ENCODE data around the gene AQR. TPM values are rescaled to one million over a fixed set of nuclear protein-coding genes. Genes with fewer than 3 reads are reported as not detected.
"Not testable (repeated sequence)": the region's sequence is repeated elsewhere in the genome, so short reads cannot be mapped to it uniquely, and the experiment has no call there.

The AQR gene
- total RNA-seq, 2 donors from 2014 or later: 40.4 to 45.4 TPM

DNA sequence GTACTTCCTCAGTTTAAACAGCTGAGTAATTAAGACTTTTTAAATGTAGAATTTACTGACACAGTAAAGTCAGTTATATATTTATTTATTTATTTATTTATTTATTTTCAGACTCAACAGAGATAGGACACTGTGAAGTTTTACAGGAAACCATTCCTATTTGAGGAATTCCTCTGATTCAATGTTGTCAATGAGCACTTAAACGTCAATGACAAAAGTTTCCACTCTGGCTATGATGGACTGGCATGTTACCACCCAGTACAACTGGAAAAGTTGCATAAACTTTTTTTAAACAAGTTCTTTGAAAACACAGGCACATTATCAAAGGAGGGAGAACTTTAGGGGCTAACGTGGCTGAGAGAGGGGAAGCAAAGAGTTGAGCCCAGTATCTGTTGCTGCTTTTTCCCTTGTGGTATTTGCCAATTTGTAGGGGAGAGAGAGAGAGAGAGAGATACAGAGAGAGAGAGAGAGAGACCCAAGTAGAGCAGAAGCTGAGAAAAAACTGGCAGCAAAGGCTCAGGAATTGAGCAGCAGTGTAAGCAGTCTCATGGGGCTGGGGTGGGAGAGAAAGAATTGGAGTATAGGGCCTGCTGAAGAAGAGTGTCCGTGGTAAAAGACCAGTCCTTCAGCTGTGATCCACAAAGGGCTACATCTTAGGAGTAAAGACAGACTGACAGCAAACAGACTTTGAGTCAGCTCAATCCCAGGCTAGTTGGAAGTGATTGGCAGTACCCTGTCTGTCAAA lies 155.9 kb downstream of the AQR start:
- Mint-ChIP-seq H3K27ac (no peak overlapping the region), H3K4me3 (no peak overlapping the region), H3K36me3 (ENCODE audit: low read depth) (peaks cover 6% of the 10 kb centered on the region), H3K4me1 (peaks cover 3% of the 10 kb centered on the region), H3K27me3 (peaks cover 47% of the 10 kb centered on the region)
- ATAC-seq: no peak
- no peaks in the 10 kb centered on the region for H3K9me3 ChIP-seq (ENCODE audit: control insufficient read depth, low read length, poor library complexity, severe bottlenecking)
- no peak for DNase-seq

GRCh38 chr15:34812868-34813365 lies 156.6 kb downstream of the AQR start:
- H3K27me3 Mint-ChIP-seq: peaks cover 40% of the 10 kb centered on the region
- not testable (repeated sequence) for H3K9me3 ChIP-seq (ENCODE audit: control insufficient read depth, low read length, poor library complexity, severe bottlenecking); H3K27ac Mint-ChIP-seq; H3K4me3 Mint-ChIP-seq; ATAC-seq; H3K36me3 Mint-ChIP-seq (ENCODE audit: low read depth); H3K4me1 Mint-ChIP-seq; DNase-seq

DNA sequence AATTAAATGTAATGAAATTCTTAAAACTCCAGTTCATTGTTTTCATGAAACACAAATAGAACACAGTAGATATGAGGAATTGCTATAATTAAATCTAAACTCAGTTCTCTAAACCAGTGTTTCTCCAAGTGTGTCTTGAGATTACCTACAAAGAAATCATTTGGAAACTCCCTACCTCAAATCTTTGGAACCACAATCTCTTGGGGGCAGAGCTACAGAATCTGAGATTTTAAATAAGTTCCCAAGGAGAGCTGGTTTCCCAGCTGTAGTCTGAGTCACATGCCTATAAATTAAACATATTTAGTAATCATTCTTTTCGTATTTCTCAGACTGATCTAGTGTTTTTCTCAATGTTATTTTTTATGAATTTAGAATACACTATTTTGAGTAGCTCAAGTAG lies 157.2 kb downstream of the AQR start:
- H3K4me3 Mint-ChIP-seq: no peak overlapping the region
- peaks cover 6% of the 10 kb centered on the region for H3K36me3 Mint-ChIP-seq (ENCODE audit: low read depth)
- H3K4me1 Mint-ChIP-seq: no peaks in the 10 kb centered on the region
- ATAC-seq (no peak), DNase-seq (no peak)
- H3K27ac Mint-ChIP-seq: no peak overlapping the region
- peaks cover 40% of the 10 kb centered on the region for H3K27me3 Mint-ChIP-seq
- H3K9me3 ChIP-seq (ENCODE audit: control insufficient read depth, low read length, poor library complexity, severe bottlenecking): no peaks in the 10 kb centered on the region

DNA sequence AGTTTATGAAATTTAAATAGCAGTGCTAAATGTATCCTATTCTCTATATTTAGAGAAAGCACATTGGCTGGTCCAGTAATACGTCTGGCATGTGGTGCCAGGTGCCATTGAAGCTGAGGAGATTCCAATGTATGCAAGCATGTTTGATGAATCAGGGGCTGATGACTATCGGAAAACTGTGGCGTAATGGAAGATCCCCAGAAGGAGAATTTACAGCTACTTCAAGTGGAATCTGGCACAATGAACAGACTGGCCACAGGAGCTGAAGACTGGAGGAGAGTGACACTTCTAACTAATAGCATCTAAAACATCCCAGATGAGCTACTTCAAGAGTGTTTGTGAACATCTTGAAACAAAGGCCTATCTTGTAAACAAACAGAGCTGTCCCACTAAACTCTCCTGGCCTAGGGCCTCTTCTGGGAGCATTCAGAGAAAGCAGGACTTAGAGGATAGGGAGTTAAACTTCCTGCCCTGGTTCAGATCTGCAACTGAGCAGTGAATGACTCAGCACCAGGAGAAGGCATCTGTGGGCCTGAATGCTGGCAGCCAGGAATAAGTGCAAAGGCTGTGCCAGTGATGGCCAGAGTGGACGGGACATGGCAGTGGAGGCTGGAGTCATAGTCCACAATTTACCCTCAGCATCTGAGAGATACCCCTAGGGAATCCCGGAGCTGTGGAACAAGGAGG lies 159.0 kb downstream of the AQR start:
- Mint-ChIP-seq H3K27me3 (peaks cover 50% of the 10 kb centered on the region), H3K4me1 (no peaks in the 10 kb centered on the region), H3K36me3 (ENCODE audit: low read depth) (peaks cover 6% of the 10 kb centered on the region), H3K4me3 (no peak overlapping the region), H3K27ac (no peak overlapping the region)
- ATAC-seq (no peak), DNase-seq (no peak)
- no peaks in the 10 kb centered on the region for H3K9me3 ChIP-seq (ENCODE audit: control insufficient read depth, low read length, poor library complexity, severe bottlenecking)

DNA sequence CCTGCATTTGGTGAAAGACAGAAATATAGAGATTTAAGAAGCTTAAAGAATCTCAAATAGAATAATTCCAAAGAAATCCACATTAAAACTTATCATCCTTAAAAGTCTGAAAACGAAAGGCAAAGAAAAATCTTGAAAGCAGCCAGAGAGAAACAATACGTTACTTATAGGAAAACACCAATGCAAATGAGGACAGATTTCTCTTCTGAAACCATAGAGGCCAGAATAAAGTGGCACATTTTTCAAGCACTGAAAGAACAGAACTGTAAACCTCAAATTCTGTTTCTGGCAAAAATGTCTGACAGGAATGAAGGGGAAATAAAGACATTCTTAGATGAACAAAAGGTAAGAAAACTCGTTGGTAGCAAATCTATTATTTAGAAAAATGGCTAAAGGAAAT lies 160.4 kb downstream of the AQR start:
- no peaks in the 10 kb centered on the region for H3K9me3 ChIP-seq (ENCODE audit: control insufficient read depth, low read length, poor library complexity, severe bottlenecking)
- Mint-ChIP-seq H3K36me3 (ENCODE audit: low read depth) (peaks cover 4% of the 10 kb centered on the region), H3K4me3 (no peak overlapping the region), H3K27me3 (peaks cover 54% of the 10 kb centered on the region), H3K27ac (no peak overlapping the region), H3K4me1 (no peaks in the 10 kb centered on the region)
- DNase-seq (no peak), ATAC-seq (no peak)

DNA sequence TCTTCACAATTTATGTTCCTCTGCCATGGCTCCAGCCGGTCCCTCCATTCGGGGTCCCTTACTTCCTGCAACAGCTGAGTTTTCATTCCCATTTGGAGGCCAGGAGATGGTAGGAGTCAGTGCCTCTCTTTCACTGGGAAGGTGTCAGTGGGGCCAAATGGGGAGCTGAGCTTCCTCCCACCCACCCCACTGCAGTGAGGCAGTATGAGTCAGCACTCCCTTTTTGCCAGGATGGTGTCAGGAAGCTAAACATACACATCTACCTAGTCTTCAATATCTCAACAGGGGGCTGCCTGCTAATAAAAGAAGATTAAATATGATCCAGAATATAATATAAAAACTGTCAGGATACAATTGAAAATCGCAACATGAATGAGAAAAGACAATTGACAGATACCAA lies 161.5 kb downstream of the AQR start:
- Mint-ChIP-seq H3K4me3 (no peak overlapping the region), H3K36me3 (ENCODE audit: low read depth) (peaks cover 2% of the 10 kb centered on the region), H3K4me1 (no peaks in the 10 kb centered on the region), H3K27ac (no peak overlapping the region), H3K27me3 (peaks cover 54% of the 10 kb centered on the region)
- no peaks in the 10 kb centered on the region for H3K9me3 ChIP-seq (ENCODE audit: control insufficient read depth, low read length, poor library complexity, severe bottlenecking)
- ATAC-seq (no peak), DNase-seq (no peak)

GRCh38 chr15:34807241-34807640 lies 162.3 kb downstream of the AQR start:
- H3K27ac Mint-ChIP-seq; H3K4me1 Mint-ChIP-seq; DNase-seq; H3K36me3 Mint-ChIP-seq (ENCODE audit: low read depth); H3K9me3 ChIP-seq (ENCODE audit: control insufficient read depth, low read length, poor library complexity, severe bottlenecking); H3K4me3 Mint-ChIP-seq; ATAC-seq: not testable (repeated sequence)
- H3K27me3 Mint-ChIP-seq: peaks cover 50% of the 10 kb centered on the region

GRCh38 chr15:34804776-34805175 lies 164.8 kb downstream of the AQR start:
- ATAC-seq (no peak), DNase-seq (no peak)
- Mint-ChIP-seq H3K27ac (no peak overlapping the region), H3K4me3 (no peak overlapping the region), H3K27me3 (peaks cover 43% of the 10 kb centered on the region), H3K4me1 (no peaks in the 10 kb centered on the region), H3K36me3 (ENCODE audit: low read depth) (peaks cover 2% of the 10 kb centered on the region)
- H3K9me3 ChIP-seq (ENCODE audit: control insufficient read depth, low read length, poor library complexity, severe bottlenecking): no peaks in the 10 kb centered on the region

DNA sequence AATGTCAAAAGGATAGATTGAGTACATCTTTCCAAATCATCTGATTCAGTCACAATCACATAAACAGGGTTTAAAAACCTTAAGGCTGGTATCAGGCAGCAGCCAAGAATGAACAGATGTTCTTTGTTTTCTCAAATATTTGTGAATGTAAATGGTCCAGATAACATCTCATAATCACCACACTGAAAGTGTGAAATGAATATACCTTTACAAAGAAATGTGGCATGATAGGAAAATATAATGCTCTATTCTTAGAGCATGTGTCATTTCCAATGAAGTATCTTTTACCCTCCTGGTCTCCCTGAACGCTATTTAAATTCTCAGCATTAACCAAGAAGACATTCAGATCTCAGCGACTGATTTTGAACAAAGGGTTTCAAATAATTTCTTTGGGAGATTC lies 165.4 kb downstream of the AQR start:
- Mint-ChIP-seq H3K4me3 (no peak overlapping the region), H3K4me1 (no peaks in the 10 kb centered on the region), H3K36me3 (ENCODE audit: low read depth) (peaks cover 6% of the 10 kb centered on the region), H3K27ac (no peak overlapping the region), H3K27me3 (peaks cover 49% of the 10 kb centered on the region)
- DNase-seq: no peak
- no peaks in the 10 kb centered on the region for H3K9me3 ChIP-seq (ENCODE audit: control insufficient read depth, low read length, poor library complexity, severe bottlenecking)
- ATAC-seq: no peak

GRCh38 chr15:34802803-34803750 lies 166.5 kb downstream of the AQR start:
- Mint-ChIP-seq H3K27me3 (peaks cover 53% of the 10 kb centered on the region), H3K36me3 (ENCODE audit: low read depth) (peaks cover 6% of the 10 kb centered on the region), H3K27ac (no peak overlapping the region), H3K4me3 (no peak overlapping the region), H3K4me1 (no peaks in the 10 kb centered on the region)
- H3K9me3 ChIP-seq (ENCODE audit: control insufficient read depth, low read length, poor library complexity, severe bottlenecking): no peaks in the 10 kb centered on the region
- DNase-seq (no peak), ATAC-seq (no peak)

- Mint-ChIP-seq H3K27me3 (peaks cover 57% of the 10 kb centered on the region), H3K27ac (no peak overlapping the region), H3K36me3 (ENCODE audit: low read depth) (peaks cover 6% of the 10 kb centered on the region), H3K4me1 (no peaks in the 10 kb centered on the region), H3K4me3 (no peak overlapping the region)
- no peaks in the 10 kb centered on the region for H3K9me3 ChIP-seq (ENCODE audit: control insufficient read depth, low read length, poor library complexity, severe bottlenecking)
- DNase-seq: no peak
- ATAC-seq: no peak
Measured at GRCh38 chr15:34802371-34802770, 167.2 kb downstream of the AQR start.
